HFF-Myc (cell line): Measurements from ENCODE around the gene SMYD3.

Experiments
- DNase-seq: peaks from one replicate; pipeline ENCODE4 v3.0.0-alpha.2; 2011; ENCODE audit warnings: low read depth; ENCODE audit errors: extremely low read depth
- H3K4me3 ChIP-seq: replicated peaks from 2 replicates; pipeline ENCODE4 v1.5.1; 2011; ENCODE audit warnings: low read depth, mild to moderate bottlenecking, control low read depth, low read length
- CTCF ChIP-seq: IDR thresholded peaks from 2 replicates; pipeline ENCODE4 v1.5.1; 2012; ENCODE audit warnings: mild to moderate bottlenecking, low read depth, low read length, control low read depth; ENCODE audit errors: missing control alignments

Gene SMYD3

GRCh38 chr1:245772325-245772724 is 734.8 kb downstream of the SMYD3 start:
- DNase-seq, result no peak
- no peak for TF ChIP-seq CTCF
- H3K4me3 ChIP-seq, result no peak overlapping the region

DNA sequence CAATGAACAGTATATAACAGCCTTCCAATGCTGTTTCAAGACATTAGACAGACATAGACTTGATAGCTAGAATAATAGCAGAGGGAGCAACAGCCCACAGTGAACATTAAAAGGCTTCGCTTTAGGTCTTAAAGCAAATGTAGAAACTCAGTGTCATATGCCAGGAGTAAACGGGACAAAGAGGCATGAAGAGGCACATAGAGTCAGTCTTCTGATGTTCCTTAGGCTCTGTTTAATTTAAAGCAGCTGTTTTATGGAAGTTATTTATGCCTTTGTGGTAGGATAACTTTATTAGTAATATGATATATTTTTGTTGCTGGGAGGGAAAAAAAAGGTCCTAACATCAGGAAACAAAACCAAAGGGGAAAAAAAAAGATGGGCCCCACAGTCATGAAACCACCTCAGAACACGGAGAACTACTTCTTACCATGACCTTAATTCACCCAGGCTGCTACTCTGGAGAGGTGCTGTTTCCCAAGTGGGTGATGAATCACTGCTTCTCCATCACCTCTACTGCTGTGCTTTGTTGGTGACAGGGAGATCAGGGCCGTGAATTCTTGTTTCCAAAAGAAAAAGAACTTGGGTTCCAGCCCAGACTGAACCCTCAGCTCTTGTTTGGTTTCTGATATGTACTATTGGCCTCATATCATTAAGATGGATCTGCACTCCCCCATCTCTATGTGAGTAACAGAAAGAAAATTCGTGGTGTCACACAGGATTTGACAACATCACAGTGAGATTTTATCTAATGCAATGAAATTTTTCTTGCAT is 735.4 kb downstream of the SMYD3 start:
- TF ChIP-seq CTCF, result no peak
- DNase-seq, result peak; percentile 56
- no peak overlapping the region for H3K4me3 ChIP-seq

DNA sequence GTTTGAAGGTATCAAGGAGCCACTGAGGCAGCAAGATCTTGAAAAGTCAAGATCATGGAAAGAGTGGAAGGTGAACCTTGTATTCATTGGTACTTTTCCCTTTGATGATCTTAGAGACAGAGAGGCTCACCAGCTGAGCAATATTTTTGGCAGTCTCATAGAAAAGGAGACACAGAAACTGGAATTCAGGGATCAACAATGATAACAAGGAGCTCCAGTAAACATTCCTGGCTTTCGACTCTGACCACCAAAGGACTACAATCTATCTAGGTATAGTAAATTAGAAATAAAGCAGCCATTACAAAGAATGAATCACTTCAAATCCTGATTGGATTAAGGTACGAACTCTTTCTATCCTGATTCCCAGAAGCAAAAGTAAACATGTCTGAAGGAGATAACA is 736.9 kb downstream of the SMYD3 start:
- no peak for TF ChIP-seq CTCF
- H3K4me3 ChIP-seq, result no peak overlapping the region
- no peak for DNase-seq

- H3K4me3 ChIP-seq, result no peak overlapping the region
- TF ChIP-seq CTCF, result no peak
- DNase-seq, result no peak
Observed at GRCh38 chr1:245768596-245768995, 738.5 kb downstream of the SMYD3 start.

DNA sequence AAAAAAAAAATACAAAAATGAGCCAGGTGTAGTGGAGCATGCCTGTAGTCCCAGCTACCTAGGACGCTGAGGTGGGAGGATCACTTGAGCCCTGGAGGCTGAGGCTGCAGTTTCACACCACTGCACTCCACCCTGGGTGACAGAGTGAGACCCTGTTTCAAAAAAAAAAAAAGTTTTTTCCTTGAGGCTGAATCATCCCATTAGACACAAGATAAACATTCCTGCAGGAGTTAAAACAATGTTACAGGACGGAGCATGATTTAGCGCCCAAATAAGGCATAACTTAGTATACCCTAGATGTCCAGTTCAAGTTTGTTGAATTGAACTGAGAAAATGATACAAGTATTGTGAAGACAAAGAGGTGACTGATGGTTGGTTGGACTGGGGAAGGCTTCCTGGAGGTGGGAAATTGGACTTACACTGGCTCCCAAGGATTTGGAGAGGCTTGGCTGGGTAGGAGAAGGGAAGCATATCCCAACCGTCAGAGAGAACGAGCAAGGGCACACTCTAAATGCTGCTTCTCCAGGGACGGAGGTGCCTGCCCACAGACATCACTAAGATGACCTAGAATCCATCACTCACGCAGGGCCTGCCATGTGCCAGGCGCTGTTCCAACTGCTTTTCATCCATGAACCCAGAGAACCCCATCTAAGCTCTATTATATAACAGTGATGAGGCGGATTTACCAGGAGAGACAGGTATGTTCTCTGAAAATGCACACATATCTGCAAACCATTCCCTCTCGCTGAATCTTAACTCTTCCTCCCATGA is 741.7 kb downstream of the SMYD3 start:
- H3K4me3 ChIP-seq, result no peak overlapping the region
- DNase-seq, result peak; percentile 20
- TF ChIP-seq CTCF, result no peak

GRCh38 chr1:245763873-245764331 is 743.2 kb downstream of the SMYD3 start:
- no peak for TF ChIP-seq CTCF
- DNase-seq, result no peak
- H3K4me3 ChIP-seq, result no peak overlapping the region
